CD1c-positive myeloid dendritic cell (primary cell): Measurements from ENCODE around the gene ZNF92.
"Not testable (repeated sequence)": the region's sequence is repeated elsewhere in the genome, so short reads cannot be mapped to it uniquely, and the experiment has no call there.

Experiments
- DNase-seq: peaks from one replicate; pipeline ENCODE4 v3.0.0-alpha.2; 2016; ENCODE audit errors: extremely low spot score

The ZNF92 gene

DNA sequence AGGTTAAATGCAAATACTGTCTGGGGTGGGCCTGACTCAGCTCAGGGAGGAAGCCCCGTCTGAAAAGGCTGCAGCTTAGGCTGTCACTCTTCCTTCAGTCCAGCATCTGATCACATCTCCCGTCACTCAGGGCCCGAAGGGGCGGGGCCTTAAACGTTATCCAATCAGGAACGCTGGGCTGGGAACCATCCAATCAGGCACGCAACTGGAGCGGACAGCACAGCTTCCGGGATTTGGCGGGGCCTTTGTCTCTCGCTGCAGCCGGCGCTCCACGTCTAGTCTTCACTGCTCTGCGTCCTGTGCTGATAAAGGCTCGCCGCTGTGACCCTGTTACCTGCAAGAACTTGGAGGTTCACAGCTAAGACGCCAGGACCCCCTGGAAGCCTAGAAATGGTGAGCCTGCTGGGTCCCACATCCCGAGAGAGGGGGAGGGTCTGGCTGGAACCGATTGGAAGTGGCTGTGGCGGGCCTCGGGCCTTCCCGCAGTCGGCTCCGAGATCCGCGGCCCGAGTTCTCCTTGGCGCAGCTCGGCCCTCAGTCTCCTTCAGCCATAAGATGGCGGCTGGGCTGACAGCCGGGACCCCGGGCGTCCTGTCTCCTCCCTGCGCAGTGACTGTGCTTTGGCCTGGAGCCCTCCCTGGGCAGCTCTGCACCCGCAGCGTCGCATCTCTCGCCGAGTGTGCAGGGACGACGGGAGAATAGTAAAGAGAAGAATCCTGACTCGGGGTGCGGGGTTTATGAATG, at the start of gene ZNF92:
ZNF92 (plus strand) TSS at position 248 of the 744 bp plus-strand sequence; CDS start at position 391, 143 bp downstream.
- peak; percentile 98 for DNase-seq

DNA sequence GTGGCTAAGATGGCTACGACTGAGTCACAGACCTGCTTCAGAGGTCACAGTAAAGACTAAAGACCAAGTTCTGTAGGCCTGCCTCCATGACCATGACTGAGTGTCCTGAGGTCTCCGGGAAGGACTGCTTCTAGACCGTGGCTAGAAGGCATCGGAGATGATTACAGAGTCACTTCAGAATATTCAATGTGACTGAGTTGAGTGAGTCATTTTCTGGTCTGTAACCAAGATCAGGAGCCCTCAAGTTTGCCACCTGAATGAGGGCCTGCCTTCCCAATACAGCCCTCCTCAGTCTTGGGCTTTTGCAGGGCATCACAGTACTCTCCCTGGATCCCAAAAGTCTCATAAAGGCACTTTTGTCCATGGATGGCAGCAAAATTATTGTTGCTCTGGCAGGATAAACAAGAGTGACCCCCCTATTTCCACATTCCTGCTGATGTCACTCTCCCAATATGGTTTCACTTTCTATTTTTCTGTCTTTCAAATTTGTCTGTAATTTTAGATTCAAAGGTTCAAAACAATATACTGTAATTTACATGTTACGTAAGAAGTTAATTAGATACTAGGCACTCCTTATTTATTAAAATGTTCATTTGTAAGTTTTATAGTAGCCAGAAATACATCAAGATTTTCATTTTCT, 47.7 kb upstream of the ZNF92 start:
- DNase-seq, result no peak

DNA sequence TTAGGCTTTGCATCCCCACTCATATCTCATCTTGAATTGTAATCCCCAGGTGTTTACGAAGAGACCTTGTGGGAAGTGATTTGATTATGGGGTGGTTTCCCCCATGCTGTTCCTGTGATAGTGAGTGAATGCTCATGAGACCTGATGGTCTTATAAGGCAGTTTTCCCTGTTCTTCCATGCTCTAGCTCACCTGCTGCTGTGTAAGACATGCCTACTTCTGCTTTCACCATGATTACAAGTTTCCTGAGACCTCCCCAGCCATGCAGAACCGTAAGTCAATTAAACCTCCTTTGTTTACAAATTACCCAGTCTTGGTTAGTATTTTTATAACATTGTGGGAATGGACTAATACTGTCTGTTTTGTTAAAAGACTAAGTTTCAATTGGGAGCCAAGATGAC, 35.3 kb upstream of the ZNF92 start:
- DNase-seq, result no peak

DNA sequence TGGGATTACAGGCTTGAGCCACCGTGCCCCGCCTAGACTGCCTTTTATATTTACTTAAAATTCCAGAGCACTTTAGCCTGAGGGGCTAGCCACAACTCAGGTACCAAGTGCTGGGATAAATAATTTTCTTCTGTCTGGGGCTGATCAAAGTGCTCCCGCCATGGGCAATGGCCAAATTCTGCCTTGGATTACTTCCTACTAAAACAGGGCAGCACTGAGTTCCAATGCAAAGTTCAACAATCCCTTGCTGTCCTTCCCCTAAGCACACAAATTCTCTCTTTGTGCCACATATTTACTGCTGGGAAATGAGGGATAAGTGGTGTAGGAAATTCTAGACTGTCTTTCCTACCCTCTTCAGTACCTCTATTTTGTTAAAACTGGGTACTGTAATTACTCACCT, 34.4 kb upstream of the ZNF92 start:
- no peak for DNase-seq

DNA sequence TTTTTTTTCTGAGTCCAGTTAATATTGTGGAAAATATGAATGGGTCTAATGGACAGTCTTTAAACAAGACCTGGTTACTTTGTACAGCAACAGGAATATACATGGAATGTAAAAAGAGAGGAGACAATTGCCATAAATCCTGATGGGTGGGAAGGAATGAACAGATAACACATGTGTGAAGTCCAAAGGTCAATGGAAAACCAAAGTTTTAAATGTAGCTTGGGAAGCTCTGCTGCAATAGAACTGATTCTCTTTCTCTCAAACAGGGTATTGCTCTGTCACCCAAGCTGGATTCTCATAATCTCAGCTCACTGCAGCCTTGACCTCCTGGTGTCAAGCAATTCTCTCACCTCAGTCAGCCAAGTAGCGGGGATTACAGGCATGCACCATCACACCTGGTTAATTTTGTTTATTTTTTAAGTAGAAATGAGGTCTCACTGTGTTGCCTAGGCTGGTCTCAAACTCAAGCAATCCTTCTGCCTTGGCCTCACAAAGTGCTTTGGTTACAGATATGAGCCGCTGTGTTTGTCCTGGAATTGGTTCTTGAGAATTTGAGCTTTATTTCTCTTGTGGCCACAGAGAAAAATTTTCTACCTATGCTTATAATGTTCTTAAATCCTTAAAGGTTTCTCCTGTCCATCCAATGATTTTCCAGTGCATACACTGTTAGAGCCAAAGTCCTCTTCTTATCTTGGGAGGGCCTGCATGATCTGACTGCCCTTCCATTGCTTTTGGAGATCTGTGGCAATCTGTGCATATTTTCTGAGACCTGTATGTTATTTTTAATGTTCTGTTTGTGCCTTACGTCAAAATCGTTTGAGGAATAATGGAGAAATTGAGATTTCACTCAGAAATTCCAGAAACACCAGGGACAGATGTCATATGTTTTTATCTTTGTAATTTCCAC, 30.7 kb upstream of the ZNF92 start:
- DNase-seq, result no peak

DNA sequence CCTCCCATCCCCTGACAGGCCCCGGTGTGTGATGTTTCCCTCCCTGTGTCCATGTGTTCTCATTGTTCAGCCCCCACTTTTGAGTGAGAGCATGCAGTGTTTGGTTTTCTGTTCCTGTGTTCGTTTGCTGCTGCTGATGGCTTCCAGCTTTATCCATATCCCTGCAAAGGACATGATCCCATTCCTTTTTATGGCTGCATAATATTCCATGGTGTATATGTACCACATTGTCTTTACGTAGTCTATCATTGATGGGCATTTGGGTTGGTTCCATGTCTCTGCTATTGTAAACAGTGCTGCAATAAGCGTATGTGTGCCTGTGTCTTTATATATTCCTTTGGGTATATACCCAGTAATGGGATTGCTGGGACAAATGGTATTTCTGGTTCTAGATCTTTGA, 29.1 kb upstream of the ZNF92 start:
- DNase-seq, result not testable (repeated sequence)

DNA sequence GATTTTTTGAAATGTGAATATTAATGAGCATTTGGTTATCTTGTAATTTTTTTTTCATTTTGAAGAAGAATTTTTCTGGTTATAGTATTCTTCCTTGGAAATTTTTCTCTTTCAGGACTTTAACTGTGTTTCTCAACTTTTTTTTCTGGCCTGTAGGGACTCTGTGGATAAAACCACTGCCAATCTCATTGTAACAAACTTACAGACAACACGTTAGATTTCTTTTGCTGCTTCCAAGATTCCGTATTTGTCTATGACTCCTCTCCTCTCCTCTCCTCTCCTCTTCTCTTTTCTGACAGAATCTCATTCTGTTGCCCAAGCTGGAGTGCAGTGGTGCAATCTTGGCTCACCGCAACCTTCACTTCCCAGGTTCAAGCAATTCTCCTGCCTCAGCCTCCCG, 19.4 kb upstream of the ZNF92 start:
- DNase-seq, result no peak

DNA sequence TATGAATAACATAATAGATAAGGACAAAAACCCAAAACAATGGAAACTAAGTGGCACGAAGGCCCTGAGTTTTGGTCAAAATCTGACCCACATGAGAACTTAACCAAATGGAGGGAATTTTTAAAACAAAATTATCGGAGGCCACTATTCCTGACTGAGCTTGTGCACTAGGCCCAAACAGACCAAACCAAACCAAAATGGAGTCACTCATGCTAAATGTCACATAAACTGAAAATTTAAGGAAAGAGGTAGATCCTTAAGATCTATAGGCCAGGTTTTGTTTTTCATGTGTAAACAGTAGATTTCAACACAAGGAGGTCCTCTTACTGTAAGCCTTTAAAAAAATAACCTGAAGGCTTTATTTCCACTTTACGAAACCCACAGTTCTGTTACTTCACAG, 3.8 kb upstream of the ZNF92 start:
- DNase-seq, result no peak

DNA sequence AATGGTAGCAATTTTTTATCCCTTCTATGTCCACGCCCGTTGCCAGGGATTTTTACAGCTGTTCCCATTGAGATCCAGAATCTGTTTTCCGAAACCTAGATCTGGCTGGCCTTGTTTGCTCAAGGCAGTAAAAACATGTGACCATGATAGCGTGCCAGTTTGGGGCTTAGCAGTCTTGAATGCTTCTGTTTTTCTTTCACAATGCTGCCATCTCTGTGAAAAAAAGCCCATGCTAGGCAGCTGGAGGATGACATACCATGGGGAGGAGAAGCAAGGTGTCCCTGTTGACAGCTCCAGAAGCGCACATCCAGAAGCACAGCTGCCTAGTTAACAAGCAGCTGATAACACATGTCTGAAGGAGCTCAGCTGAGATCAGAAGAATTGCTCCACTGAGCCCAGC, 2.2 kb upstream of the ZNF92 start:
- no peak for DNase-seq

DNA sequence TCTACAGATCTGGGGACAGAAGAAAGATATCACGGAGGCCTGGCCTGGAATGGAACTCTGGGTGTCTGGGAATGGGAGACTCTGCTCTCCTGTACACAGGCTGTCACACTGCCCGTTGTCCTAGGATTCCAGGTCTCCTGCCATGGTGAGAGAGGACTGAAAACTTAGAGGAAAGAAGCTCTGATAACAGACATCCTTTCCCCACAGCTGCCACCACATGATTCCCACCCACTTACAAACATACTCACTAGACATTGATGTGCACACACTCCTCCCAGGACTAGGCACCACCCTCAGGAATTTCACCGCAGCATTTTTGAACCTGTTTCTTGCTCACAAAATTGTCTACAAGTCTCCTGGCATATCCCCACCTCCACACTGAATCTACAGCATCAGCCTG, 5.7 kb downstream of the ZNF92 start:
- no peak for DNase-seq

DNA sequence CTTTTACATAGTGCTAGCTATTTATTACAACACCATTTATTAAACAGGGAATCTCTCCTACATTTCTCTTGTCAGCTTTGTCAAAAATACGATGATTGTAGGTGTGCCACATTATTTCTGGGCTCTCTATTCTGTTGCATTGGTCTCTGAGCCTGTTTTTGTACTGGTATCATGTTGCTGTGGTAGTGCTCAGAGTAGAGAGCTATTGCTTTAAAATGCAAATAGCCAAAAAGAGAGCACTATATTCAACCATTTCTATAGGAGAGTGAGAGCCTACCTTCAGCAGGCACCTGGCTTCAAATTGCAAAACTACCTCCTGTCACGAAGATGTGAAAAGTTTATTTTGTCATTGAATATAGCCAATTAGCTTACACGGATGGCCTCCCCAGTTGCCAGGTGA, 8.1 kb downstream of the ZNF92 start:
- no peak for DNase-seq

DNA sequence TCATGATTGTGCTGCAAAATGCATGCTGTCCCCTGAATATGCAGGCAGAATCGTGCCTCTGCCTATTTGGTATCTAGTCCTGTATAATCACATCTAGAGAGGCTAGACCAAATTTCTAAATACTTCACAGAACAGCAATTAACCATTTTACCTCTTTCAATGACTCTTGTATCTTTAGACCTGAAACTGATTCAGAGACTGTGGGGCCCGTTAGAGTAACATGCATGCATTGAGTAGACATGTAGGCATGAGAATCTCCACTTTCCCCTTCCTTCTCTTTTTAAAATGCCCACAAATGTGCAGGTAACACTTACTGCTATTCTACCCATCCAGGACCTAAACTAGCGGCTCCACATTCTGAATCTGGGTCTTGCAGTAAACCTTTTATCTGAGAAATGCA, 8.8 kb downstream of the ZNF92 start:
- no peak for DNase-seq

DNA sequence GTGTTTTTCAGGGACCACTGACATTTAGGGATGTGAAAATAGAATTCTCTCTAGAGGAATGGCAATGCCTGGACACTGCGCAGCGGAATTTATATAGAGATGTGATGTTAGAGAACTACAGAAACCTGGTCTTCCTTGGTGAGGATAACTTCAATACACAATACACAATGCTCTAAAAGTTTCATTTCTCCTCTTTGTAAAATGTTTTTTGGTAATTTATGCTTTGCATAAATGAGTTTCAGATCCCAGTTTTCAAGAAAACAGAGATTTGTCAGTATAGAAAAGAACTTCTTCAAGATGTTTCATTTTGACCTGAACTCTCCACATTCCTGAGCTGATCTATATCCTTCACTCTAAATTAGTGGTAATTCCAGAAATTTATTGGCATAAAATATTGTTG, 14.2 kb downstream of the ZNF92 start:
- no peak for DNase-seq

DNA sequence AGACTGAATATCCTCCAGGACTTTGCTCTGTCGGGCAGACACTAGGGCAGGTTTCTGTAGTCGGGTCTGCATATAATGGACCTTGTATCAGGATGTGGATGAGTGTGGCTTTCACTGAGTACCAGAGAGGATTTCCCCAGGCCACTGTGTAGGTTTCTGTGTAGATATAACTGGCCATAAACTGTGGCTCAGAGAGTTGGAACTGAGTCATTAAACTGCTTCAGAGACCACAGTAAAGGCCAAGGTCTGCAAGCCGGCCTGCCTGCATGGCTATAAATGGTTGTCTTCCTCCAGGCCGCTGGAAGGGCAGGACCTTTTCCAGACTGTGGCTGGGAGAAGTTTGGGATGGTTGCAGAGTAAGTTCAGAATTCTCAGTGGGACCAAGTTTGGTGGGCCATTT, 16.9 kb downstream of the ZNF92 start:
- DNase-seq, result no peak

DNA sequence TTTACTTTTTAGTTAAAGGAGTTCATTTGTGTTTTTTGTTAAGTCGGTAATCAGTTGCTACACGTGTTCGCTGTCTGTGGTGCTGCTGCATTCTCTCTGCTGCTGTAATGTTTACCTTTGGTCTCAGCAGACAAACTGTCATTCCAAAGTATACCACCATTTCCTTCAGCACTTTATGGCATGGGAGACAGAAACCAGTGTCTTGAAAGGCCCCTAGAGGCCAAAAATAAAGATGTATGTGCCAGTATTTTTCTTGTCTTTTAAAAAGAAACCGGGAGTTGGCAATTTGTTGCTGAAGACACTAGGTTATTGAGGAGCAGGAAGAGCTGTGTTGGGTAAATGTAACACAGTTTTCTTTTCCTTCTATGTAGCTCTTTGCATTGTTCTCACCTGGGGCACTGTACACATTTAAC, 24.1 kb downstream of the ZNF92 start:
- DNase-seq, result no peak

DNA sequence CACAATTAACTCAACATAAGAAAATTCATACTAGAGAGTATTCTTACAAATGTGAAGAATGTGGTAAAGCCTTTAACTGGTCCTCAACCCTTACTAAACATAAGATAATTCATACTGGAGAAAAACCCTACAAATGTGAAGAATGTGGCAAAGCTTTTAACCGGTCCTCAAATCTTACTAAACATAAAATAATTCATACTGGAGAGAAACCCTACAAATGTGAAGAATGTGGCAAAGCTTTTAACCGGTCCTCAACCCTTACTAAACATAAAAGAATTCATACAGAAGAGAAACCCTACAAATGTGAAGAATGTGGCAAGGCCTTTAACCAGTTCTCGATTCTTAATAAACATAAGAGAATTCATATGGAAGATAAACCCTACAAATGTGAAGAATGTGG, 25.0 kb downstream of the ZNF92 start:
- not testable (repeated sequence) for DNase-seq

DNA sequence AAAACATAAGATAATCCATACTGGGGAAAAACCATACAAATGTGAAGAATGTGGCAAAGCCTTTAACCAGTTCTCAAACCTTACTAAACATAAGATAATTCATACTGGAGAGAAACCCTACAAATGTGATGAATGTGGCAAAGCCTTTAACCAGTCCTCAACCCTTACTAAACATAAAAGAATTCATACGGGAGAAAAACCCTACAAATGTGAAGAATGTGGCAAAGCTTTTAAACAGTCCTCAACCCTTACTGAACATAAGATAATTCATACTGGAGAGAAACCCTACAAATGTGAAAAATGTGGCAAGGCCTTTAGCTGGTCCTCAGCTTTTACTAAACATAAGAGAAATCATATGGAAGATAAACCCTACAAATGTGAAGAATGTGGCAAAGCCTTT, 25.4 kb downstream of the ZNF92 start:
- not testable (repeated sequence) for DNase-seq

DNA sequence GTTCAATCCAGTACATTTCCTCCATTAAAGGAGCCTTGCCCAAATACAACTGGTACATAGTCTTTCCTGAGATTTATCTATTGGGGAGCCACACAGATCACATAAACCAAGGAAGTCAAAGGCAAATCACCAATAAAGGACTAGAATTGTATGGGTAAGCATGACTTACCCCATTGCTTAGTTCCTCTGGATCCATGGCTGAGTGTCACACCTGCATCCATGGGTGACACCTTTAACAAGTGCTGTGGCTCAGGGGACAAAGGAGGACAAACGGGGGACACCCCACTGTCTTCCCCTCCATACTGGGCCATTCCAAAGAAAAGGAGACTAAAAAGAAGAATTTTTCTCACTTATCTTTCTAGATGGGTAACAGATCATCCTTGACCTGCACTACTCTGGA, 30.4 kb downstream of the ZNF92 start:
- DNase-seq, result no peak

DNA sequence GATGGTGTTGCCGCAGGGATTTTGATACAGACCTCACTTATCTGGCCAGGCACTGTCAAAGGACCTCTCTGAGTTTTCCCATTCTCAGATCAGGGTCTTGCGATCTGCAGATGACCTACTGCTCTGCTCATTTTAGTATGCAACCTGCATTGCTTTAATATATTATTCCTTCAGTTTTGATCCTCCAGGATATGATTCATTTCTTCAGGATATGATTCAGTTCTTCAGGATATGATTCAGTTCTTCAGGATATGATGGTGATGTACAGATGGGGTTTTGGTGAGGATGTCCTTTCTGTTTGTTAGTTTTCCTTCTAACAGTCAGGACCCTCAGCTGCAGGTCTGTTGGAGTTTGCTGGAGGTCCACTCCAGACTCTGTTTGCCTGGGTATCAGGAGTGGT, 33.1 kb downstream of the ZNF92 start:
- not testable (repeated sequence) for DNase-seq

DNA sequence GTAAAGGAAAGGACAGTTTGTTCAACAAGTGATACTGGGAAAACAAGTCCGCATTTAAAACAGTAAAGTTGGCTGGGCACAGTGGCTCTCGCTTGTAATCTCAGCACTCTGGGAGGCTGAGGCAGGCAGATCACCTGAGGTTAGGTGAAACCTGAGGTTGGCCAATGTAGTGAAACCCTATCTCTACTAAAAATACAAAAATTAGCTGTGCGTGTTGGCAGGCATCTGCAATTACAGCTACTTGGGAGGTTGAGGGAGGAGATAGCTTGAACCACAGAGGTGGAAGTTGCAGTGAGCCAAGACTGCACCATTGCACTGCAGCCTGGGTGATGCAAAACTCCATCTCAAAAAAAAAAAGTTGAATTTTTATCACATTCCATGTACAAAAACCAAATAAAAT, 35.7 kb downstream of the ZNF92 start:
- DNase-seq, result no peak

DNA sequence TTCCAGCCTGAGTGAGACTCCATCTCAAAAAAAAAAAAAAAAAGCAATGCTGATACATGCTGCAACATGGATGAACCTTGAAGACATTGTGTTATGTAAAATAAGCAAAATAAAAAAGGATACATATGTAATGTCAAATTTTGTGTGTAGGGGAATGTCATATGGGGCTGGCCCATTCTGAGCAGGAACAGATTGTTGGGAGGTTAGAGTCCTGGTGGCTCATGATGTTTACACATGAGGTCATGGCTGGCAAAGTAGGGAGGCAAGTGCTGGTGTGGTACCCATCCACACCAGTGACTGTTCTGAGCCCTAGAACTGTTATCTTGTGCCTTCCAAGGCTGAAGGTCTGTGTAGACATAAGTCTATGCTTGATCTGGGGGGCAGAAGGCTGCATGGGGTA, 37.6 kb downstream of the ZNF92 start:
- DNase-seq, result no peak

DNA sequence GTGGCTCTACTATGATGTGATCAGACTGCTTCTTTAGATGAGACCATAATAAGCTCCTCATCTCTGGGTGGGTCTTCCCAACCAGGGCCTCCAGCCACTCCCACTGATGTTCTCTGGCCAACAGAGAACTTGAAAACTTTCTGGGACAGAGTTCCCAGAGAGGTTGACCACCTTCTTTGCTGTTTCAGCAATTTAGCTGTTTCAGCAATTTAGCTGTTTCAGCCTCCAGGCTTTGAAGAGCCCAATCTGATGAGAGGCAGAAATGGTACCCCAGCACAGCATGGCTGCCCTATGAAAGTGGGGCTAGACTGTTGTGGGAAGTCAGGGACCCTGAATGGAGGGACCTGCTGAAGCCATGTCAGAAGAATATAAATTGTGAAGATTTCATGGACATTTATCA, 49.0 kb downstream of the ZNF92 start:
- DNase-seq, result no peak

DNA sequence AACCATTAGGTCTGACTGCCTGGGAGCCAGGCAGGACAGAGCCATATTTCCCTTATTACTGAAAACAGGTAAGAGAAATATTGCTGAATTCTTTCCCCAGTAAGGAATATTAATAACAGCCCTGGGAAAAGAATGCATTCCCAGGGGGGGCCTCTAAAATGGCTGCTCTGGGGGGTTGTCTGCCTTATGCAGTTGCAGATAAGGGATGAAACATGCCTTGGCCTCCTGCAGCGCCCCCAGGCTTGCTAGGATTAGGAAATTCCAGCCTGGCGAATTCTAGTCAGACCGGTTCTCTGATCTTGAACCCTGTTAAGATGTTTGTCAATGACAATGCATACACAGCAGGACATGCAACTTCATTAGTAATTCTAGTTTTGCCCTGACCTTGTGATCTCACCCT, 49.6 kb downstream of the ZNF92 start:
- DNase-seq, result not testable (repeated sequence)
